ENCODE measurements around the gene KLK6.
A peak's percentile ranks its signal among the peaks of the same experiment; 100 is the strongest.

The KLK6 gene

DNA sequence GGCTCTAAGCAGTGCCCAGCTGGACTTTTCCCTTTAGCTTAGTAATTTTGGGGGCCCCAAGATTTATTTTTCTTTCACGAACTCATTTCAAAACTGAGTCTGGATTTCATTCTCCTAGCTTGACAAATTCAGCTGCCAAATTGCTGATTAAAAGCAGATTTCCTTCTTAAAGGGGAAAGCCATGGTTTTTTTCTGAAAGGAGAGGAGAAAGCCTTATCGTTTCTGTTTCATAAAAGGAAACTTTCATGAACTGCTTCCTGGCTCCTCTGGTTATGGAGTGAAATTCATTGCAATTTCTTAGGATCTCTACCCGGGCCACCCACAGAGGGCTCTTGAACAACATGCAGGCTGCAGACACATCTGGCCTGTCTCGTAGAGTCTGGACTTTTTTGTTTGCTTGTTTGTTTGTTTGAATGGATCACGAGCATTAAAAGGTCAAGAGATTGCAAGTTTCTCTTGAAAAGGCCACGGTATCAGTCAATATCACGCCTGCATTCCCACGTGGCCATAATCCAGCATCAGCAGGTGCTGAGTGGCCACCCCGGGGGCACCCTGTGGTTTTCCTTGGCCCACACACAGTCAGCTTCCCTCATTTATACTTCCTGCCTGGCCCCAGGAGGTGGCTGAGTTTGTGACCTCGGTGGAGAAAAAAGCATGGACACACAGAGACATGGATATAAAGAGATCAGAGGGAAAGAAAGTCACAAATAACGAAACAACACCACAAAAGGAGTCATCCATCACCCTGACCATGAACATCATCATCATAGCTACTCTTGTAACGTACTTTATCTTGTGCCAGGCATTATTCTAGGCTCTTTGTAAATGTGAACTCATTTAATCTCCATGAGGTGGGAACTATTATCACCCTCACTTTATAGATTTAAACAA is 47.7 kb downstream of the KLK6 start:
- Histone ChIP-seq H3K36me3 (ENCODE audit: control insufficient read depth, low read depth, low read length) (no peaks in the 10 kb centered on the region), H3K27me3 (ENCODE audit: control insufficient read depth, insufficient read depth, low read length) (peaks cover 17% of the 10 kb centered on the region), H3K4me1 (ENCODE audit: control insufficient read depth, low read depth, low read length) (peaks cover 10% of the 10 kb centered on the region), H3K4me3 (ENCODE audit: low read length) (peak overlapping the region; percentile 47), H3K9me3 (ENCODE audit: control insufficient read depth, low read depth, low read length) (no peaks in the 10 kb centered on the region), H3K27ac (ENCODE audit: low read length) (no peak overlapping the region), H3K9ac (ENCODE audit: low read length) (no peak overlapping the region)

DNA sequence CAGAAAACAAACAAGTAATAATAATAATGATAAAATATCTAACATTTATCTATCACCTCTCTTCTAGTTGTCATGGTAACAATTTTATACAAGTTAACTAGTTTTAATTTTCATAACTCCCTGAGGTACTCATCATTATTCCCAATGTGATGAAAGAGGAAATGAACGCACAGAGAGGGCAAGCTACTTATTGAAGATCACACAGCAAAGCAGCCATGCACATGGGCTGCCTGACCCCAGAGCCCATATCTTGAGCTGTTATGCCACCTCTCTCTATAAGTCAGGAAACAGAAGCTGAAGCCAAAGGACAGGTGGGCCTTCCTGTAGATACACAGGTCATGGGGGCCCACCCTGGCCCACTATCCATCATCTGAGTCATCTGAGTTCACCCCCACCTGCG is 53.3 kb downstream of the KLK6 start:
- H3K27me3 ChIP-seq (ENCODE audit: control insufficient read depth, insufficient read depth, low read length): peaks cover 41% of the 10 kb centered on the region
- H3K4me3 ChIP-seq (ENCODE audit: low read length): no peak overlapping the region
- H3K4me1 ChIP-seq (ENCODE audit: control insufficient read depth, low read depth, low read length): no peaks in the 10 kb centered on the region

DNA sequence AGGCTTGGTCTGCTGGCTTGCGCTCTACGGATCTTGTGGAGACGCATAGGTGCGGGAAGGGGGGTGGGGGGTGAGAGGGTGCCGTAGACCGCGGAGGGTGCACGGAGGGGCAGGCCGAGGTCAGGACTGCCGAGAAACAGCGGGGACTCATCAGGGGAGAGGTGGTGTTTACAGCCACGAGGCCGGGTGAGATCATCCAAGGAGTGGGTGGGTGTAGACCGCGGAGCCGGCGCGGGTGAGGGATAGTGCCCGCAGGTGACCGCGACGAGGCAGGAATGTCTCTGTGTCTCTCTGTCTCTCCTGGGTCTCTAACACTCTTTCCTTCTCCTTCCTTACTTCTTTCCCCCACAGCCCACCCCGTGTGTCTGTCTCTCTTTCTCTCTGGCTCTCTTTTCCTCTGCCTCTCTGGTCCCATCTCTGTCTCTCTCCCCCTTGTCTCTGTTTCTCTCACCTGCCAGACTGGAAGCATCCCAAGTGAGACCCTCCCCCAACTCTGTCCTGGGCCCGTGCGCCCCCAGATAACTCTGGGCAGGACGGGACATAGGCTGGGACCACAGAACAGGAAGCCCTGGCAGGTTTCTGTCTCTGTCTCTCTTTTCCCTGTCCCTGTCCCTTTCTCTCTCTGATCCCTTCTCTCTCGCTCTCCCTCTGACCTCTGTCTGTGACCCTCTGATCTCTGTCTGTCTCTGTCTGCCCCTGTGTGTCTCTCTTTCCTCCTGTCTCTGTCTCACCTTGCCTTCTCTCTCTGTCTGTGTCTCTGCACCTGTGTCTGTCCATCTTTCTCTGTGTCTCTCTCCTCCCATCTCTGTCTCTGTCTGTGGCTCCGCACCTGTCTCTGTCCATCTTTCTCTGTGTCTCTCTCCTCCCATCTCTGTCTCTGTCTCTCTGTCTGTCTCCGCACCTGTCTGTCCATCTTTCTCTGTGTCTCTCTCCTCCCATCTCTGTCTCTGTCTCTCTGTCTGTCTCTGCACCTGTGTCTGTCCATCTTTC is 56.4 kb downstream of the KLK6 start:
- H3K9ac ChIP-seq (ENCODE audit: low read length): no peak overlapping the region
- no peak overlapping the region for H3K27ac ChIP-seq (ENCODE audit: low read length)
- peaks cover 51% of the 10 kb centered on the region for H3K27me3 ChIP-seq (ENCODE audit: control insufficient read depth, insufficient read depth, low read length)
- no peaks in the 10 kb centered on the region for H3K9me3 ChIP-seq (ENCODE audit: control insufficient read depth, low read depth, low read length)
- H3K36me3 ChIP-seq (ENCODE audit: control insufficient read depth, low read depth, low read length): no peaks in the 10 kb centered on the region
- H3K4me3 ChIP-seq (ENCODE audit: low read length): no peak overlapping the region
- no peaks in the 10 kb centered on the region for H3K4me1 ChIP-seq (ENCODE audit: control insufficient read depth, low read depth, low read length)

More for the DNA sequence above, 53.3 kb downstream of the KLK6 start:
- H3K36me3 ChIP-seq (ENCODE audit: control insufficient read depth, low read depth, low read length): no peaks in the 10 kb centered on the region
- H3K9ac ChIP-seq (ENCODE audit: low read length): no peak overlapping the region
- H3K9me3 ChIP-seq (ENCODE audit: control insufficient read depth, low read depth, low read length): no peaks in the 10 kb centered on the region
- H3K27ac ChIP-seq (ENCODE audit: low read length): no peak overlapping the region

DNA sequence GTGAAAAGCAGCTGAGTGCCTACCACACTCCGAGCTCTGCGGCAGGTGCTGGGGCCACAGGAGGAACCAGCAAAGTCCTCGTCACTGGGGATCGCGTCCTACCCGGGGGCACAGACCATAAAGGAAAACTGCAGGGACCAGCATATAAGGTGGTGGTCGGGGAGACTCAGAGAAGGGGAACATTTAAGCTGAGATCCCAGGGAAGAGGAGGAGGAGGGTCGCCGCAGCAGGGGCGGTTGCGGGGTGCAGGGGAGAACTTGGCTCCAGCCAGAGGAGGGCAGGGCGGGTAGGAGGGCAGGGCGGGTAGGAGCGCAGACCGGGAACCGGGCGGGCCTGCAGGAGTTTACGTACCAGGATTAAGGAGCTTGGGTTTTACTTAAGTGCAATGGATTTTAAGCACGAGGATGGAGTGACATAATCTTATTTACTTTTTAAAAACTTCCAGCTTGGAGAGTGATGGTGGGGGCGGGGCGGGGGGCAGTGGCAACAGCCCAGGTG is 57.2 kb downstream of the KLK6 start:
- no peaks in the 10 kb centered on the region for H3K9me3 ChIP-seq (ENCODE audit: control insufficient read depth, low read depth, low read length)
- no peaks in the 10 kb centered on the region for H3K36me3 ChIP-seq (ENCODE audit: control insufficient read depth, low read depth, low read length)
- H3K4me3 ChIP-seq (ENCODE audit: low read length): no peak overlapping the region
- peaks cover 54% of the 10 kb centered on the region for H3K27me3 ChIP-seq (ENCODE audit: control insufficient read depth, insufficient read depth, low read length)
- no peak overlapping the region for H3K9ac ChIP-seq (ENCODE audit: low read length)
- H3K27ac ChIP-seq (ENCODE audit: low read length): no peak overlapping the region
- H3K4me1 ChIP-seq (ENCODE audit: control insufficient read depth, low read depth, low read length): no peaks in the 10 kb centered on the region

DNA sequence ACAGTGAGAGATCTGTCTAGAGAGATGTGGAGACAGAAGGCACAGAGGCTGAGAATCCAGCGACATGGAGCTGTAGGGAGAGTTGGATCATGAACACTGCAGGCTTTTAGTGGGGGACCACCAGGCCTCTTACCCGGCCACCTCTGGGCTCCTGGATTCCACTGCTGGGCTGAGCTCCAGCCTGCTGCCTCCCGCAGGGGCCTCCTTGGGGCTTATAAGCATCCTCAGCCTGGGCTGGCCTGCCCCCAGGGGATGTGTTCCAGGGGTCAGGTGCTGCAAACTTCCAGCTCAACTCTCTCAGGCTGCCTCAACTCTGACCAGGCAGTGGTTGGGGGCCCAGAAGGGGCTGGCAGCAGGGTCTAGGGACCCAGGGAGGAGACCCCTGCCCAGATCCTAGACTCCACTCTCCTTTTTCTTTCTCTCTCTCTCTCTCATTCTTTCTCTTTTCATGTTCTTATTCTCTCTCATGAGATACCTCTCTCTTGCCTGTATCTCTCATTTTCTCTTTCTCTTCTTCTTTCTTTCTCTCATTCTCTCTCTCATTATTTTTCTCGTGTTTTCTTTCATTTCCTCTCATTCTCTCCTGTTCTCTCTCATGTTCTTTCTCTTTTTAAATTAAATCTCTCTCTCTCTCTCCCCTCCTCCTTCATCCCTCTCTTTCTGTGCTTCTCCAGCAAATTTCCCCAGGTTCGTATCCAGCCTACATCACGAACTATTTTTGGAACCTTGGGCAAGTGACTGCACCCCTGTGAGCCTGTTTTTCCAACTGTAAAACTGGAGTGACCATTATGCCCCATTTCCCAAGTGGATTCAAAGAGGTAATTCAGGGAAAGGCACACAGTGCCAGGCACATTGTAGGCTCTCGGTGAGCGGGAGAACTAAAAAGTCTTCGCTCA is 57.9 kb downstream of the KLK6 start, which contains the start of gene KLK4:
TSS of gene KLK4 (minus strand) at position 190 of the 896 bp plus-strand sequence. CDS start 657 bp downstream, outside the sequence.
- Histone ChIP-seq H3K9ac (ENCODE audit: low read length) (no peak within 1 kb of the TSS), H3K4me1 (ENCODE audit: control insufficient read depth, low read depth, low read length) (no peaks in the 10 kb centered on the region), H3K4me3 (ENCODE audit: low read length) (no peak within 1 kb of the TSS), H3K9me3 (ENCODE audit: control insufficient read depth, low read depth, low read length) (no peaks in the 10 kb centered on the region), H3K27ac (ENCODE audit: low read length) (no peak within 1 kb of the TSS), H3K27me3 (ENCODE audit: control insufficient read depth, insufficient read depth, low read length) (peaks cover 54% of the 10 kb centered on the region), H3K36me3 (ENCODE audit: control insufficient read depth, low read depth, low read length) (no peaks in the 10 kb centered on the region)

DNA sequence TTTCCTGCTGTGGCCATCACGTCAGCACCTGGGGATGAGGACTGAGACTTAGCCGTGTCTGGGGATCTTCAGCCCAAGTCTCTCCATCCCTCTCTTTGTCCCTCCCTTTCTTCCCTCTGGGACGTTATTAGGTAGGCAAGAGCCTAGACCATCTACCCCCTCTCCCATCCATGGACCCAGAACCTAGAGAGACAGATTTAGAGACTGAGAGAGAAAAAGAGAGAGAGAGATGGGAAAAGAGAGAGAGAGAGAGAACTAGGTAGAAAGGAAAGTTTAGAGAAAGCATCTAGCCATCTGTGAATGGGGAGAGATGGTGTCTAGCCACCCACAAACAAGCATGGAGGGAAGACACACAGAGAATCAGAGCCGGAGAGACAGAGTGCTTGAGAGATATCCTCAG is 58.7 kb downstream of the KLK6 start:
- H3K9me3 ChIP-seq (ENCODE audit: control insufficient read depth, low read depth, low read length): no peaks in the 10 kb centered on the region
- no peaks in the 10 kb centered on the region for H3K4me1 ChIP-seq (ENCODE audit: control insufficient read depth, low read depth, low read length)
- no peaks in the 10 kb centered on the region for H3K36me3 ChIP-seq (ENCODE audit: control insufficient read depth, low read depth, low read length)
- H3K9ac ChIP-seq (ENCODE audit: low read length): no peak overlapping the region
- H3K4me3 ChIP-seq (ENCODE audit: low read length): no peak overlapping the region
- H3K27ac ChIP-seq (ENCODE audit: low read length): no peak overlapping the region
- H3K27me3 ChIP-seq (ENCODE audit: control insufficient read depth, insufficient read depth, low read length): peaks cover 54% of the 10 kb centered on the region

GRCh38 chr19:50909240-50910070 is 59.9 kb downstream of the KLK6 start:
- H3K27ac ChIP-seq (ENCODE audit: low read length): no peak overlapping the region
- no peaks in the 10 kb centered on the region for H3K36me3 ChIP-seq (ENCODE audit: control insufficient read depth, low read depth, low read length)
- no peaks in the 10 kb centered on the region for H3K4me1 ChIP-seq (ENCODE audit: control insufficient read depth, low read depth, low read length)
- H3K27me3 ChIP-seq (ENCODE audit: control insufficient read depth, insufficient read depth, low read length): peaks cover 48% of the 10 kb centered on the region
- H3K4me3 ChIP-seq (ENCODE audit: low read length): peak overlapping the region; percentile 58
- H3K9me3 ChIP-seq (ENCODE audit: control insufficient read depth, low read depth, low read length): no peaks in the 10 kb centered on the region
- no peak overlapping the region for H3K9ac ChIP-seq (ENCODE audit: low read length)
